ENCODE data around the gene CRYGS. TPM values are rescaled to one million over a fixed set of nuclear protein-coding genes. Genes with fewer than 3 reads are reported as not detected.
"Not testable (repeated sequence)": the region's sequence is repeated elsewhere in the genome, so short reads cannot be mapped to it uniquely, and the experiment has no call there.

The CRYGS gene
- total and polyA plus RNA-seq, 8 donors, result 1.2 to 16.6 (median 1.9) TPM

- H3K27me3 ChIP-seq, result no peaks in the 10 kb centered on the region
- ATAC-seq (no peak), DNase-seq (no peak), FAIRE-seq (no peak)
- TF ChIP-seq CTCF (IDR thresholded peaks at IDR 0.05), result no peak
- intact Hi-C loops (cut with DNase I), result loop anchor here in 1 of 3 donors (5.0 to 10.0 kb wide), 2 partner anchors 275 to 552 kb away; no protein-coding TSS in a partner anchor
- H3K9me3 ChIP-seq, result no peaks in the 10 kb centered on the region
- H3K4me3 ChIP-seq, result no peak overlapping the region
- H3K27ac ChIP-seq, result no peak overlapping the region
- H3K4me1 ChIP-seq, result peaks cover 0 to 4% (median 0%) of the 10 kb centered on the region in 3 donors
- no peaks in the 10 kb centered on the region for H3K36me3 ChIP-seq
Measured at GRCh38 chr3:186536883-186537844, 7.0 kb downstream of the CRYGS start.

GRCh38 chr3:186534113-186534669 lies 10.0 kb downstream of the CRYGS start:
- intact Hi-C loops (cut with DNase I), result loop anchor here in 1 of 3 donors (10.0 kb wide), 1 partner anchor 549 kb away; no protein-coding TSS in a partner anchor
- Histone ChIP-seq H3K36me3 (no peaks in the 10 kb centered on the region), H3K27me3 (no peaks in the 10 kb centered on the region), H3K4me1 (peaks cover 0 to 4% (median 0%) of the 10 kb centered on the region in 3 donors), H3K9me3 (no peaks in the 10 kb centered on the region), H3K27ac (no peak overlapping the region), H3K4me3 (no peak overlapping the region)
- FAIRE-seq, result no peak
- no peak for TF ChIP-seq CTCF (IDR thresholded peaks at IDR 0.05)
- no peak for DNase-seq
- ATAC-seq, result peak in 2 of 4 donors; percentile 56 to 67
- WGBS, 2 donors, result 86 to 87% methylated on average over 6 of the region's 6 CpGs

GRCh38 chr3:186532598-186533072 lies 11.5 kb downstream of the CRYGS start:
- no peak for TF ChIP-seq CTCF (IDR thresholded peaks at IDR 0.05)
- FAIRE-seq (no peak), DNase-seq (no peak), ATAC-seq (peak in 3 of 4 donors; percentile 35 to 73 (median 62))
- intact Hi-C loops (cut with DNase I), result loop anchor here in 1 of 3 donors (10.0 kb wide), 1 partner anchor 548 kb away; no protein-coding TSS in a partner anchor
- Histone ChIP-seq H3K27me3 (no peaks in the 10 kb centered on the region), H3K4me1 (peaks cover 0 to 4% (median 0%) of the 10 kb centered on the region in 3 donors), H3K4me3 (no peak overlapping the region), H3K9me3 (no peaks in the 10 kb centered on the region), H3K27ac (peak overlapping the region in 1 of 4 donors; percentile 22), H3K36me3 (no peaks in the 10 kb centered on the region)
- 44 to 51% methylated on average over 1 of the region's 1 CpG for WGBS, 2 donors

GRCh38 chr3:186531694-186532093 lies 12.5 kb downstream of the CRYGS start:
- not testable (repeated sequence) for H3K27ac ChIP-seq, H3K4me3 ChIP-seq, FAIRE-seq, H3K27me3 ChIP-seq, DNase-seq, H3K9me3 ChIP-seq, ATAC-seq, H3K36me3 ChIP-seq, H3K4me1 ChIP-seq
- intact Hi-C loops (cut with DNase I), result loop anchor here in 1 of 3 donors (10.0 kb wide), 1 partner anchor 547 kb away; no protein-coding TSS in a partner anchor
- WGBS, 2 donors, result 93 to 94% methylated on average over 3 of the region's 3 CpGs

GRCh38 chr3:186530415-186530814 lies 13.8 kb downstream of the CRYGS start:
- H3K27me3 ChIP-seq, result no peaks in the 10 kb centered on the region
- H3K4me1 ChIP-seq, result no peaks in the 10 kb centered on the region
- intact Hi-C loops (cut with DNase I), result loop anchor here in 1 of 3 donors (10.0 kb wide), 1 partner anchor 546 kb away; no protein-coding TSS in a partner anchor
- no peaks in the 10 kb centered on the region for H3K9me3 ChIP-seq
- H3K27ac ChIP-seq, result no peak overlapping the region
- no peak for TF ChIP-seq CTCF (IDR thresholded peaks at IDR 0.05)
- DNase-seq, result no peak
- H3K4me3 ChIP-seq, result no peak overlapping the region
- ATAC-seq, result no peak
- no peak for FAIRE-seq
- H3K36me3 ChIP-seq, result no peaks in the 10 kb centered on the region
